ENCODE measurements around the gene MPV17L2.

- TF ChIP-seq CTCF (IDR thresholded peaks at IDR 0.05) = no peak
- no peak for TF ChIP-seq POLR2A (IDR thresholded peaks at IDR 0.05)
- no peak for TF ChIP-seq EP300 (IDR thresholded peaks at IDR 0.05)
Observed at GRCh38 chr19:18221815-18222725, 29.1 kb downstream of the MPV17L2 start.

All from tibial nerve (tissue), 4 donors.